AG10803 (cell line): ENCODE measurements around the gene FAM118A.
A peak's percentile ranks its signal among the peaks of the same experiment; 100 is the strongest.
"Not testable (repeated sequence)": the region's sequence is repeated elsewhere in the genome, so short reads cannot be mapped to it uniquely, and the experiment has no call there.

ENCODE experiments used
- DNase-seq: peaks from one replicate; pipeline ENCODE4 v3.0.0; 2010; ENCODE audit warnings: low read depth
- H3K4me3 ChIP-seq: 2 replicates; pipeline ENCODE4 v1.5.1; 2011; ENCODE audit warnings: mild to moderate bottlenecking, low read length, control low read depth
- CTCF ChIP-seq: conservative IDR thresholded peaks from 2 replicates; pipeline ENCODE4 v1.5.1; 2011; ENCODE audit warnings: mild to moderate bottlenecking, low read length, control low read depth, inconsistent platforms

Gene FAM118A

GRCh38 chr22:45309422-45310227 is at the start of gene FAM118A:
FAM118A (plus strand) TSS chr22:45309934; CDS start chr22:45322380, 12,446 bp downstream.
- H3K4me3 ChIP-seq, result peak within 1 kb of the TSS; percentile 75
- TF ChIP-seq CTCF, result no peak
- DNase-seq, result peak; percentile 83

- not testable (repeated sequence) for DNase-seq, H3K4me3 ChIP-seq
Measured at GRCh38 chr22:45260395-45260759, 49.4 kb upstream of the FAM118A start.

DNA sequence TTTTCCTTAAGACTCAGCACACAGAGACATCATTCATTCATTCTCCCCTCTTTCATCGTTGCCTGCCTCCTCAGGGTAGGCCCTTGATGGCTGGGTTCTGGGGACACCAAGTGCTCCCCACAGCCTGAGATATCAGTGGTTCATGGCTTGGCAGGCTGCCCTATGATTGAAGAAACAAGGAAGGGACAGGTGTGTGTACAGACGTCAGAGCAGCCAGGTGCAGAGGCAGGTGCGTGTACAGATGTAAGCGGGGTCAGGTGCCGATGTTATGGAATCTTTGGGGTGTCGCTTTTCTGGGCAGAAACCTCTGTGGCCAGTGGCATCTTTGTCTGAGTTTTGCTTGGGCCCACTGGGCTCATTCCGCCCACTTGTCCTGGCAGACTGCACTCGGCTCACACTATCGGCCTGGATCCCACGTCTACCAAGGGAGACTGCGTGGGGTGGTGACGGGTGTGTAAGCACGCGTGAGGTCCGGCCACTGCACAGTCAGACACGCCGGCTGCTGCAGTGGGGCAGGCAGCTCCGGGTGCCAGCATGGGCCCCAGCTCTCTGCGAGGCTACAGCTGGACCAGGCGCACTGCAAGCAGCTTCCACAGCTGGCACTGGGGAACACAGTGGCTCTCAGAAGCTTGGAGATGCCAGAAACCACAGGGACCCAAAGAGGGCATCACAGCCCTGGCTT is 48.2 kb upstream of the FAM118A start:
- no peak for DNase-seq
- no peak for TF ChIP-seq CTCF
- H3K4me3 ChIP-seq, result no peak overlapping the region

DNA sequence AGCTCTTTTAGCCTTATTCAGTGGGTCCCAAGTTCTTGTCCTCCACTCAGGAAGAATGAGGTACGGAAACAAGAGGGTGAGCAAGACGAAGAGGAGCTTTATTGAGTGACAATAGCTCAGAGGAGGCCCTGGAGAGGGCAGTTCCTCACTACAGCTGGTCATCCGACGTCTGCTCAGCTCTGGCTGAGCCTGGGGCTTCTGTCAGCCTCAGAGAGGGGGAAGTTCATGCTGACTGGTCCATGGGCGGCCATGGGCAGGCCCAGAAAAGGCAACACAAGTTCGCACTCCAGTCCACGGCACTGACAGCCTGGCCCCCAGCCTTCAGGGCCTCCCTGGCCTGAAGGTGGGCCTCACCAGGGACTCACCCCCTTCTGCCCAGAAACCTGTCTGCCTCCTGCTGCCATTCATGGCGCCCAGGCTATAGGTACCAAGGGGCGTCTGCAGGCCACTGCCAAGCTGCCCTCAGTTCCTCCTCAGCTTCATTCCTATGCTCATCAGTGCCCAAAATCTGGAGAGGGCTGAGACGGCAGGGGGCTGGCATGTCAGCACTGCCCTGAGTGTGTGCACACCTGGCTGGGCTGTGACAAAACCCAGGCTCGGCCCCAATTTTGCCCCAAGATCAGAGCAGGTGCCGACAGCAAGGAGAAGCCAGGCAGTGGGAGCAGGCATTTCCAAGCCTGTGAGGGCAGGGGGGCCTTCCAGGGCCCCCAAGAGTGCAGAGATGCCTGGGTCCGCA is 47.4 kb upstream of the FAM118A start:
- H3K4me3 ChIP-seq, result no peak overlapping the region
- DNase-seq, result no peak
- TF ChIP-seq CTCF, result no peak

DNA sequence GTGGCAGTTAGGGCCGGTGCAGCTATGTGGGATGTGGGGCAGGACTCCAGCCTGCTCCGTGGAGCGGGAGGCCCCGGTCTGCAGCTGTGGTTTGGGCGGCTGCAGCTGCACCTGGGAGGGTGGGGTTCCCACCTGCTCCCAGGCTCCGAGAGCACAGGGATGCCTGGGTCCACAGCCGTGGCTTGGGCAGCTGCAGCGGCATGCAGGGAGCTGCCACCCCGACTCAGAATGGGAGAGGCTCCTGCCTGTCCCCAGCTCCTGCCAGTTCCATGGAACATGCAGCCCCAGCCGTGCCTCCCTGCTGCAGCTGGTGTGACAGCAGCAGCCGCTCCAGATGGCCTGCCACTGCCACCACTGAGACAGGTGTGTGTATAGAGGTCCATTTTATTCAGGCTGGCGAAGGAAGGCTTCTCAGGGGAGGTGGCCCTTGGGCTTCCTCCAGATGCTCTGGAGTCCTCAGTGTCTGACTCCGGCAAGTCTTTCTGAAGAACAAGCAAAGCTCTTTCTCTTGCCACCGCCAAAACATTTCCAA is 46.7 kb upstream of the FAM118A start:
- TF ChIP-seq CTCF, result no peak

GRCh38 chr22:45263463-45264269 is 46.1 kb upstream of the FAM118A start:
- peak; percentile 87 for DNase-seq
- no peak overlapping the region for H3K4me3 ChIP-seq
- peak; percentile 82 for TF ChIP-seq CTCF

More for the DNA sequence above, 46.7 kb upstream of the FAM118A start:
- DNase-seq, result no peak
- H3K4me3 ChIP-seq, result no peak overlapping the region
